SW480 (cell line): ENCODE results near the gene NAA11.

Experiments used
- DNase-seq: peaks from one replicate; pipeline ENCODE4 v3.0.0-alpha.2; 2016; ENCODE audit warnings: low spot score

Gene NAA11

GRCh38 chr4:79325864-79326328 lies at the start of gene NAA11:
NAA11 (minus strand) TSS chr4:79326061; CDS start chr4:79325877, 184 bp downstream.
- no peak for DNase-seq

GRCh38 chr4:79370026-79370425 lies 44.2 kb upstream of the NAA11 start:
- DNase-seq, result no peak

- no peak for DNase-seq
Observed at GRCh38 chr4:79367096-79367495, 41.2 kb upstream of the NAA11 start.

- no peak for DNase-seq
Observed at GRCh38 chr4:79366422-79366821, 40.6 kb upstream of the NAA11 start.

GRCh38 chr4:79364061-79364460 lies 38.2 kb upstream of the NAA11 start:
- DNase-seq, result no peak

GRCh38 chr4:79362626-79363025 lies 36.8 kb upstream of the NAA11 start:
- no peak for DNase-seq

- DNase-seq, result no peak
Observed at GRCh38 chr4:79360006-79360405, 34.1 kb upstream of the NAA11 start.

- no peak for DNase-seq
Observed at GRCh38 chr4:79358438-79358837, 32.6 kb upstream of the NAA11 start.

GRCh38 chr4:79357365-79357764 lies 31.5 kb upstream of the NAA11 start:
- no peak for DNase-seq

GRCh38 chr4:79353075-79353474 lies 27.2 kb upstream of the NAA11 start:
- DNase-seq, result no peak

GRCh38 chr4:79348405-79348804 lies 22.5 kb upstream of the NAA11 start:
- DNase-seq, result no peak

- no peak for DNase-seq
Observed at GRCh38 chr4:79341893-79342653, 16.2 kb upstream of the NAA11 start.

GRCh38 chr4:79340568-79340967 lies 14.7 kb upstream of the NAA11 start:
- no peak for DNase-seq

GRCh38 chr4:79338148-79338547 lies 12.3 kb upstream of the NAA11 start:
- no peak for DNase-seq

GRCh38 chr4:79334783-79335182 lies 8.9 kb upstream of the NAA11 start:
- DNase-seq, result no peak

GRCh38 chr4:79334341-79334740 lies 8.5 kb upstream of the NAA11 start:
- DNase-seq, result no peak

GRCh38 chr4:79331126-79331876 lies 5.4 kb upstream of the NAA11 start:
- DNase-seq, result no peak

- DNase-seq, result no peak
Observed at GRCh38 chr4:79330720-79331119, 4.9 kb upstream of the NAA11 start.

GRCh38 chr4:79325436-79325835 lies 425 bp downstream of the NAA11 start:
- DNase-seq, result no peak

- DNase-seq, result no peak
Observed at GRCh38 chr4:79319975-79320374, 5.9 kb downstream of the NAA11 start.

GRCh38 chr4:79317711-79318110 lies 8.2 kb downstream of the NAA11 start:
- DNase-seq, result no peak

GRCh38 chr4:79315891-79316290 lies 10.0 kb downstream of the NAA11 start:
- DNase-seq, result no peak

GRCh38 chr4:79311279-79311678 lies 14.6 kb downstream of the NAA11 start:
- DNase-seq, result no peak
